Measurements from ENCODE around the gene PNLDC1.

Gene PNLDC1

DNA sequence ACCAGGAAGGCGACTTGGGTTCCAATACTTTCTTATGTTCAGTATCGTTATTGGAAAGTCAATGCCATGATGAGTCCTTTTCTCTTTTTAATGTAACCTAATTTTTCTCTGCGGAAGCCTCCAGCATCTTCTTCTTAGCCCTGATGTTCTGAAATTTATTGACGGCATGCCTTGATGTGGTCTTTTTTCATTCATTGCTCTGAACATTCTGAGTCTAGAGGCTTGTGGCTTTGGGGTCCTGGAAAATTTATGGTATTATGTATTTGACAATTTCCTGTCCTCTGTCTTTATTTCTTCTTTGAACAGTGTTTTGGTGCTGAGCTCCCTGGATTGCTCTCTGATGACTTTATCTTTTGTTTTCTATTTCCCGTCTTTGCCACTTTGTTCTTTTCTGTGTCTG, 62.0 kb downstream of the PNLDC1 start:
- DNase-seq (ENCODE audit: extremely low spot score), result no peak
- ChIA-PET CTCF (interaction anchor here (0.6 kb wide), 1 partner anchor 8 kb away, joined by 3 read pairs; no protein-coding TSS in a partner anchor), POLR2A (no interaction called here)
- TF ChIP-seq HDGF (IDR thresholded peaks at IDR 0.05; ENCODE audit: borderline replicate concordance), result no peak

DNA sequence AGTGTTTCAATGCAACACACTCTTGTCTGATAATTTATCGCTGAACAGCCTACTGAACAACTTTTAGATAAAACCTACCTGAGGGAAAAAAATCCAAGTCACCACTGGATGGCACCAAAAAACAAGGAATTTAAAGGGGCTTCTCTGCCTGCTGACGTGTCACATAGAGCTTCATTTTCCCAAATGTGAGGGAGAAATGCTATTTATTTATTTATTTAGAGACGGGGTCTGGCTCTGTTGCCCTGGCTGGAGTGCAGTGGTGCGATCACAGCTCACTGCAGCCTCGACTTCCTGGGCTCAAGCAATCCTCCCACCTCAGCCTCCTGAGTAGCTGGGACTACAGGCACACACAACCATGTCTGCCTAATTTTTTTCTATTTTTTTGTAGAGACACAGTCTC, 63.3 kb downstream of the PNLDC1 start:
- TF ChIP-seq, protein P1, sequence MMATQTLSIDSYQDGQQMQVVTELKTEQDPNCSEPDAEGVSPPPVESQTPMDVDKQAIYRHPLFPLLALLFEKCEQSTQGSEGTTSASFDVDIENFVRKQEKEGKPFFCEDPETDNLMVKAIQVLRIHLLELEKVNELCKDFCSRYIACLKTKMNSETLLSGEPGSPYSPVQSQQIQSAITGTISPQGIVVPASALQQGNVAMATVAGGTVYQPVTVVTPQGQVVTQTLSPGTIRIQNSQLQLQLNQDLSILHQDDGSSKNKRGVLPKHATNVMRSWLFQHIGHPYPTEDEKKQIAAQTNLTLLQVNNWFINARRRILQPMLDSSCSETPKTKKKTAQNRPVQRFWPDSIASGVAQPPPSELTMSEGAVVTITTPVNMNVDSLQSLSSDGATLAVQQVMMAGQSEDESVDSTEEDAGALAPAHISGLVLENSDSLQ (IDR thresholded peaks at IDR 0.05), result peak; percentile 33; the same call in 1 of the 2 replicates
- CTCF ChIA-PET, result interaction anchor here (0.7 to 1.4 kb wide), 11 partner anchors 9 to 593 kb away, joined by 3 to 15 read pairs (median 5); no protein-coding TSS in a partner anchor
- POLR2A ChIA-PET, result interaction anchor here (1.0 kb wide), 1 partner anchor 73 kb away, joined by 4 read pairs; the partner anchor contains the start of gene MRPL18
- peak; percentile 71 for DNase-seq (ENCODE audit: extremely low spot score)

DNA sequence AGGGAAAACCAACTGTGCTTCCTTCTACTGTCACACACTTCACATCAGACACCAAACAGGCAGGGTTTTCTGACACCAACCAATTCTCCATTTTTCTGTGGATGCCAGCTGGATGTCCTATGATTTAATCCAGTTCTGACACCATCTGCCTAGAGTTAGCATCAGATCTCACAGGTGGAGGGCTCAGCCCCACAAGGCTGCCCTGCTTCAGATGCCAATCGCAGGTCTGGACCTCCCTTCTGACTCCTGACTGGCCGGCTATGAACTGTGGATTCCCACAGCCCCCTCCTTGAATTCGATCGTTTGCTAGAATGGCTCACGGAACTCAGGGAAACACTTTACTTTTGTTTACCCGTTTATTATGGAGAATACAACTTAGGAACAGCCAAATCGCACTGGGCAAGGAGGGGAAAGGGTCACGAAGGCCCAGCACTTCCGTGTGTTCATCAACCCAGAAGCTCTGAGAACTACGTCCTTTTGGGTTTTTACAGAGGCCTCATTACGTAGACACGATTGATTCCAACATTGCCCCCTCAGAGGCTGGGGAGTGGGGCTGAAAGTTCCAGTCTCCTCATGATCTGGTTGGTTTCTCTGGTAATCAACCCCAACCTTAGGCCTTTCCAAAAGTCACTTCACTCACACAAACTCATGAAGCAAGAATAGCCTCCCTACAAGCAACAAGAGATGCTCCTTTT, 65.3 kb downstream of the PNLDC1 start:
- POLR2A ChIA-PET, result no interaction called here
- CTCF ChIA-PET, result no interaction called here
- no peak for DNase-seq (ENCODE audit: extremely low spot score)
- TF ChIP-seq L3MBTL2 (conservative IDR thresholded peaks at IDR 0.05), result no peak
- TF ChIP-seq HDGF (IDR thresholded peaks at IDR 0.05; ENCODE audit: borderline replicate concordance), result no peak
- no peak for TF ChIP-seq ARNT (IDR thresholded peaks at IDR 0.05)
- no peak for TF ChIP-seq FOXM1 (IDR thresholded peaks at IDR 0.05; ENCODE audit: borderline replicate concordance)
- no peak for TF ChIP-seq FOXK2 (IDR thresholded peaks at IDR 0.05)
- TF ChIP-seq LEF1 (IDR thresholded peaks at IDR 0.05; ENCODE audit: borderline replicate concordance), result no peak
- TF ChIP-seq BHLHE40 (IDR thresholded peaks at IDR 0.05; ENCODE audit: borderline replicate concordance), result no peak
- TF ChIP-seq CTBP1 (IDR thresholded peaks at IDR 0.05; ENCODE audit: borderline replicate concordance), result no peak
- TF ChIP-seq SP1 (IDR thresholded peaks at IDR 0.05), result no peak

DNA sequence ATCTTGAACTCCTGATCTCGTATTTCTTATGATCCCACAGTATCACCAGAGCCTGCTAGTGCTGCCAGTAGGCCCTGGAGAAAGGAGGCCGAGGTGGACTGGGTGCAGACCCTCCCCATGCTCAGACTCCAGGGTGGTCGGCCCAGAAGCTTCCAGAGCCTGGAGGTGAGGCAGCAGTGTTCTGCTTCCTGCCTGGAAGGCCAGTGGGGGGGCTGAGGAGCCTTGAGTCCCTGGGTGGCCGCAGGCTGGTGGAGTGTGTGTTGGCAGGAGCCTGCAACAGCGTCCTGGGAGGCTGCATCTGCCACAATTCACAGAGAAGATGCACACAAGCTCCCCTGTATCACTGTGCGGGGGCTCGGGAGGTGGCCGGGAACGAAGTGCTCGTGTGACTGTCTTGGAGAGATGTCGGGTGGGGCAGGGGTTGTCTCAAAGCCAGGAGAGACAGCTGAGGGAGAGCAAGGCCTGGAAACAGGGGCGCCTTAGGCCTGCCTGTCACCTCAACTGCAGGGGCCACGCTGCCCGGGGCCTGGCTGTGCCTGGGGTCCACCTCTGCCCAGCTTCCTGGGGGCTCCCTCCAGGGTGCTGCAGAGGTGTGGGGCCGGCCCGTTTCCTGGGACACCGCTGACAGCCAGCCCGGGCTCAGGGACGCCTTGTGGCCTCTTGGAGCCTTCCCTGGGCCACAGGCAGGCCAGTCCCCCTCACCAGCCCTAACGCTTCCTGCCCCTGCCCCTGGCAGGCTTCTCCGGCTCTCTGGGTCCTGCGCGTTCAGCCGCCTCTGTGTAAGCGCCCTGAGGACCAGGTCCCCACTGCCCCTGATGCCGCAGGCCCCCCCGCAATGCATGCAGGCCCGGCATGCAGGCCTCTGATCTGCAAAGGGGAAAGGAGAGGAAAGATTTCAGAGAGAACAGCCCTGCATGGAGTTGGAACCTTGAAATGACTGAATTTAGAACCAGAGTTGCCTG, 66.5 kb downstream of the PNLDC1 start:
- no peak for TF ChIP-seq SP1 (IDR thresholded peaks at IDR 0.05)
- no peak for TF ChIP-seq CTBP1 (IDR thresholded peaks at IDR 0.05; ENCODE audit: borderline replicate concordance)
- no peak for TF ChIP-seq NFRKB (IDR thresholded peaks at IDR 0.05)
- TF ChIP-seq, protein P1 (IDR thresholded peaks at IDR 0.05), result no peak
- no peak for TF ChIP-seq LEF1 (IDR thresholded peaks at IDR 0.05; ENCODE audit: borderline replicate concordance)
- TF ChIP-seq ELF4 (IDR thresholded peaks at IDR 0.05), result no peak
- TF ChIP-seq ARNT (IDR thresholded peaks at IDR 0.05), result no peak
- TF ChIP-seq BHLHE40 (IDR thresholded peaks at IDR 0.05; ENCODE audit: borderline replicate concordance), result no peak
- TF ChIP-seq SUZ12 (IDR thresholded peaks at IDR 0.05), result no peak
- no peak for TF ChIP-seq L3MBTL2 (conservative IDR thresholded peaks at IDR 0.05)
- TF ChIP-seq HDGF (IDR thresholded peaks at IDR 0.05; ENCODE audit: borderline replicate concordance), result no peak
- TF ChIP-seq FOXA1 (IDR thresholded peaks at IDR 0.05), result no peak
- no peak for TF ChIP-seq ZNF384 (IDR thresholded peaks at IDR 0.05)
- no peak for TF ChIP-seq TARDBP (IDR thresholded peaks at IDR 0.05)
- TF ChIP-seq FOXK2 (IDR thresholded peaks at IDR 0.05), result no peak
- no peak for TF ChIP-seq FOXM1 (IDR thresholded peaks at IDR 0.05; ENCODE audit: borderline replicate concordance)
- ChIA-PET CTCF (interaction anchor here (0.7 kb wide), 1 partner anchor 181 kb away, joined by 3 read pairs; no protein-coding TSS in a partner anchor), POLR2A (no interaction called here)
- no peak for DNase-seq (ENCODE audit: extremely low spot score)
